GM12878 (cell line): ENCODE results near the gene CTDNEP1. TPM values are rescaled to one million over a fixed set of nuclear protein-coding genes. Genes with fewer than 3 reads are reported as not detected.

Source experiments
- ATAC-seq: fragments of 200-7000 bp; cut with Tn5 transposase; 3 replicates; pipeline ENCODE4 v1.9.1; 2020; ENCODE audit warnings: mild to moderate bottlenecking, moderate library complexity
- BruUV-seq: library from RNA; stranded (reverse); fragments of 400-500 nt; replicated peaks from 2 replicates; lab custom pipeline; 2021; lab: Mats Ljungman, UMichigan
- CTCF ChIA-PET: fragments of 300-600 bp; sonication (Branson Sonifier 250); formaldehyde crosslinking; extraction: SDS; loops from one replicate; lab custom pipeline; 2021; ENCODE audit warnings: inconsistent platforms; lab: Yijun Ruan, JAX
- POLR2A ChIA-PET: fragments of 350-600 bp; formaldehyde crosslinking; extraction: SDS; loops from one replicate; lab custom pipeline; 2021; ENCODE audit warnings: inconsistent platforms; lab: Charles Lee
- RAD21 ChIA-PET: fragments of 300-600 bp; sonication (Branson Sonifier 250); formaldehyde crosslinking; loops from one replicate; lab custom pipeline; 2023; ENCODE audit warnings: antibody characterized with exemption; ENCODE audit not compliant: unreplicated experiment; lab: Charles Lee
- SMC1A ChIA-PET: fragments of 300-600 bp; sonication (Branson Sonifier 250); formaldehyde crosslinking; loops from one replicate; lab custom pipeline; 2023; ENCODE audit not compliant: unreplicated experiment, uncharacterized antibody; lab: Charles Lee
- DNase-seq: peaks from one replicate; pipeline ENCODE4 v3.0.0-alpha.2; 2011; ENCODE audit warnings: low read depth, low spot score
- FAIRE-seq: peaks from 3 replicates; lab custom pipeline; 2011; peaks lifted over from hg19 to GRCh38; lab: Jason Lieb, UNC
- H2AFZ ChIP-seq: 2 replicates; pipeline ENCODE4 v1.6.0; 2011; ENCODE audit warnings: low read depth, low read length, control low read depth; ENCODE audit not compliant: control insufficient read depth
- H3K27ac ChIP-seq: 2 replicates; pipeline ENCODE4 v1.5.1; 2011; ENCODE audit warnings: control low read depth; ENCODE audit not compliant: control insufficient read depth, insufficient read depth
- H3K27me3 ChIP-seq, 2 experiments: replicated peaks in 1 of 2; 2 replicates each; pipeline versions ENCODE4 v1.6.0 to v1.6.1; 2011; ENCODE audit warnings: low read length in 1 of 2; ENCODE audit not compliant: control insufficient read depth in 2 of 2, insufficient read depth in 2 of 2
- H3K36me3 ChIP-seq, 2 experiments: 2 replicates each; pipeline ENCODE4 v1.5.1; 2011; ENCODE audit warnings: low read length in 1 of 2; ENCODE audit not compliant: control insufficient read depth in 2 of 2, insufficient read depth in 2 of 2
- H3K4me1 ChIP-seq: 2 replicates; pipeline ENCODE4 v1.6.1; 2011; ENCODE audit warnings: mild to moderate bottlenecking, low read length, moderate library complexity, mixed read lengths; ENCODE audit not compliant: control insufficient read depth, insufficient read depth
- H3K4me2 ChIP-seq: 2 replicates; pipeline ENCODE4 v1.6.0; 2011; ENCODE audit warnings: control low read depth; ENCODE audit not compliant: control insufficient read depth, insufficient read depth
- H3K4me3 ChIP-seq: fragments of 200-600 bp; sonication (generic); 2 replicates; pipeline ENCODE4 v1.5.1; 2016
- H3K79me2 ChIP-seq: 2 replicates; pipeline ENCODE4 v1.6.0; 2011; ENCODE audit warnings: low read length; ENCODE audit not compliant: control insufficient read depth, insufficient read depth
- H3K9ac ChIP-seq: 2 replicates; pipeline ENCODE4 v1.8.0; 2011; ENCODE audit warnings: low read length, control low read depth, mixed read lengths; ENCODE audit not compliant: control insufficient read depth, insufficient read depth
- H3K9me3 ChIP-seq: replicated peaks from 3 replicates; pipeline ENCODE4 v1.5.1; 2011; ENCODE audit warnings: mild to moderate bottlenecking, low read length; ENCODE audit not compliant: control insufficient read depth, insufficient read depth
- H4K20me1 ChIP-seq: 2 replicates; pipeline ENCODE4 v1.6.0; 2011; ENCODE audit not compliant: control insufficient read depth, insufficient read depth
- CBX5 ChIP-seq: sonication (generic); IDR thresholded peaks from 2 replicates; pipeline ENCODE4 v1.6.1; 2016; ENCODE audit warnings: low read depth, moderate library complexity, mild to moderate bottlenecking, inconsistent platforms
- CHD2 ChIP-seq: IDR thresholded peaks from 2 replicates; pipeline ENCODE4 v1.6.1; 2011; ENCODE audit warnings: low read depth, low read length, improper control_type of control experiment, borderline replicate concordance
- EED ChIP-seq: sonication (generic); IDR thresholded peaks from 2 replicates; pipeline ENCODE4 v1.6.1; 2016; ENCODE audit warnings: antibody characterized with exemption, low read depth
- ESRRA ChIP-seq: IDR thresholded peaks from 2 replicates; pipeline ENCODE4 v1.6.1; 2012; ENCODE audit warnings: mild to moderate bottlenecking, low read length, improper control_type of control experiment
- HDGF ChIP-seq: fragments of 450-650 bp; IDR thresholded peaks from 2 replicates; pipeline ENCODE4 v1.6.1; 2016; ENCODE audit warnings: antibody characterized with exemption
- IKZF2 ChIP-seq, 2 experiments: fragments of 450-650 bp; IDR thresholded peaks; 2 replicates each; pipeline ENCODE4 v1.6.1; 2017; ENCODE audit warnings: mild to moderate bottlenecking in 2 of 2, moderate library complexity in 2 of 2
- JUND ChIP-seq: IDR thresholded peaks from 2 replicates; pipeline ENCODE4 v1.6.1; 2012; ENCODE audit warnings: low read depth, mild to moderate bottlenecking, low read length, improper control_type of control experiment, moderate library complexity
- NFYB ChIP-seq: IDR thresholded peaks from 2 replicates; pipeline ENCODE4 v1.6.1; 2011; ENCODE audit warnings: low read depth, mild to moderate bottlenecking, low read length, improper control_type of control experiment, moderate library complexity; ENCODE audit not compliant: insufficient read depth
- NR2C1 ChIP-seq: fragments of 450-650 bp; IDR thresholded peaks from 2 replicates; pipeline ENCODE4 v1.6.1; 2017; ENCODE audit warnings: antibody characterized with exemption, mild to moderate bottlenecking, moderate library complexity
- NR2F1 ChIP-seq: fragments of 450-650 bp; conservative IDR thresholded peaks from 2 replicates; pipeline ENCODE4 v1.6.1; 2017; ENCODE audit warnings: mild to moderate bottlenecking
- POLR2AphosphoS2 ChIP-seq: IDR thresholded peaks from 2 replicates; pipeline ENCODE4 v1.6.1; 2011; ENCODE audit warnings: low read depth, mild to moderate bottlenecking, low read length, improper control_type of control experiment, moderate library complexity
- POLR2AphosphoS5 ChIP-seq: IDR thresholded peaks from 2 replicates; pipeline ENCODE4 v1.6.1; 2011; ENCODE audit warnings: mild to moderate bottlenecking, low read length, inconsistent platforms
- SIN3A ChIP-seq: IDR thresholded peaks from 2 replicates; pipeline ENCODE4 v1.6.1; 2012; ENCODE audit warnings: low read depth, low read length, improper control_type of control experiment
- ZNF24 ChIP-seq: fragments of 450-650 bp; IDR thresholded peaks from 2 replicates; pipeline ENCODE4 v1.6.1; 2017; ENCODE audit warnings: antibody characterized with exemption, mild to moderate bottlenecking
- WGBS: methylation state at CpG from one replicate; pipeline ENCODE4 v1.1.6; 2016; ENCODE audit warnings: low lambda C conversion rate; ENCODE audit not compliant: insufficient replicate concordance, insufficient coverage; ENCODE audit errors: missing lambda C conversion rate; 5-methylcytosine and 5-hydroxymethylcytosine counted together
- in situ Hi-C: fragments of 300-500 bp; cut with MboI; formaldehyde crosslinking; loops from 9 replicates; pipeline ENCODE4 v1.14.3; 2018; ENCODE audit warnings: mixed read lengths
- intact Hi-C: fragments of 100-400 bp; cut with micrococcal nuclease; formaldehyde crosslinking; loops from one replicate; pipeline ENCODE4 v1.14.2; 2022; ENCODE audit not compliant: unreplicated experiment
- polyA plus RNA-seq, 11 experiments: library from polyadenylated mRNA; depleted of rRNA in 4 of 11; unstranded in 6 of 11; stranded (reverse) in 5 of 11; fragments of >200 nt; fragmentation: Nextera tagmentation in 4 of 11; fragmentation: Illumina TruSeq in 1 of 11; extraction: Ambion mirVana in 4 of 11; extraction: Trizol in 1 of 11; gene quantifications; 1 replicate in 1 of 11; 2 replicates in 10 of 11; pipeline versions ENCODE4 v1.2.1 to v1.2.3, GENCODE V29; 2011 to 2016; ENCODE audit warnings: inconsistent platforms in 2 of 11, missing spikeins in 2 of 11, low read depth in 1 of 11
- total RNA-seq, 4 experiments: library from RNA; depleted of rRNA in 3 of 4; stranded (reverse); fragments of >200 nt in 3 of 4; fragmentation: Illumina TruSeq in 1 of 4; extraction: Trizol in 1 of 4; gene quantifications; 2 replicates each; pipeline versions ENCODE4 v1.2.1 to v1.2.3, GENCODE V29; 2013 to 2021
- TF ChIP-seq, protein P1 (sequence below): fragments of 450-650 bp; formaldehyde crosslinking; IDR thresholded peaks from 2 replicates; pipeline ENCODE4 v1.5.0; 2022; ENCODE audit warnings: mild to moderate bottlenecking, missing genetic modification characterization

CTDNEP1 gene
- total and polyA plus RNA-seq, 10 of the 15 experiments (the other 5 are each of a cell fraction or from before 2014, with no cell fraction given) = 23.7 to 176 (median 30.3) TPM

DNA sequence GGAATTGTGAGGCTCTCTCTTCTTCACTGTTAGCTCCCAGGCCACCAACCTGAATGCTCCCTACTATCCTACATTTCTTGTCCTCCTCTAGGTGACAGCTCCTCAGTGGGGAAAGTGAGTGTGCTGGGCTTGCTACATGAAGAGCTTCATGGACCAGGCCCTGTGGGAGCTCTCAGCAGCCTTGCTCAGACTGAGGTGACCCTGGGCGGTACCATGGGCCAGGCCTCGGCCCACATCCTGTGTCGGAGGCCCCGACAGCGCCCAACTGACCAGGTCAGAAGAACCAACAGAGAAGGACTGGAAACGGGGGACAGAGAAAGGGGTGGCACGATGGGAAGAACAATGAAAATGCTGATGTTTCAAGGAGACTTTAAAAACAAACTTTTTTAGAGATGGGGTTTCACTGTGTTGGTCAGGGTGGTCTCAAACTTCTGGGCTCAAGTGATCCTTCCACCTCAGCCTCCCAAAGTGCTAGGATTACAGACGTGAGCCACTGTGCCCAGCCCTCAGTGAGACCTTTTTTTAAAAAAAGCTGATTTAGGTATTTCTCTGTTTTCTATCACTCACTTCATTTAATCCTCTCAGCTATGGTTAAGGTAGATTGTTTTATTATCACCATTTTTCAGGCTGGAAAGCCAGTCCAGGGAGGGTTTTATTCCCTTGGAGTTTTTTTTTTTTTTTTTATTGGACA lies 5.4 kb upstream of the CTDNEP1 start:
- Histone ChIP-seq H3K79me2 (peaks cover 12% of the 10 kb centered on the region), H3K4me3 (no peak overlapping the region), H3K36me3 (peaks cover 2 to 13% of the 10 kb centered on the region in 2 experiments; a peak in 2 of 4 replicates), H4K20me1 (no peaks in the 10 kb centered on the region), H3K4me2 (no peak overlapping the region), H3K4me1 (peaks cover 4% of the 10 kb centered on the region), H3K9ac (no peak overlapping the region), H3K27ac (no peak overlapping the region), H3K27me3 (no peaks in the 10 kb centered on the region; a peak in 1 of 4 replicates), H2AFZ (no peak overlapping the region), H3K9me3 (no peaks in the 10 kb centered on the region)
- ChIA-PET POLR2A (interaction anchor here (0.9 to 1.1 kb wide), 2 partner anchors 41 to 248 kb away, joined by 3 to 4 read pairs; no protein-coding TSS in a partner anchor), SMC1A (interaction anchor here (1.1 kb wide), 2 partner anchors 15 to 105 kb away, joined by 3 to 5 read pairs; partner anchors contain the start of gene GABARAP), RAD21 (interaction anchor here (1.2 kb wide), 1 partner anchor 10 kb away, joined by 3 read pairs; no protein-coding TSS in a partner anchor), CTCF (interaction anchor here (0.6 to 1.0 kb wide), 3 partner anchors 36 to 266 kb away, joined by 3 read pairs; no protein-coding TSS in a partner anchor)
- FAIRE-seq (no peak), ATAC-seq (no peak), DNase-seq (no peak)
- TF ChIP-seq NR2F1 (no peak), ESRRA (no peak), ZNF24 (no peak), POLR2AphosphoS2 (no peak), POLR2AphosphoS5 (no peak), JUND (no peak), EED (no peak), NFYB (no peak), CHD2 (no peak), HDGF (no peak), IKZF2 (IDR thresholded peaks at IDR 0.05) (no peak), CBX5 (no peak), SIN3A (no peak), NR2C1 (no peak)
- TF ChIP-seq, protein P1, sequence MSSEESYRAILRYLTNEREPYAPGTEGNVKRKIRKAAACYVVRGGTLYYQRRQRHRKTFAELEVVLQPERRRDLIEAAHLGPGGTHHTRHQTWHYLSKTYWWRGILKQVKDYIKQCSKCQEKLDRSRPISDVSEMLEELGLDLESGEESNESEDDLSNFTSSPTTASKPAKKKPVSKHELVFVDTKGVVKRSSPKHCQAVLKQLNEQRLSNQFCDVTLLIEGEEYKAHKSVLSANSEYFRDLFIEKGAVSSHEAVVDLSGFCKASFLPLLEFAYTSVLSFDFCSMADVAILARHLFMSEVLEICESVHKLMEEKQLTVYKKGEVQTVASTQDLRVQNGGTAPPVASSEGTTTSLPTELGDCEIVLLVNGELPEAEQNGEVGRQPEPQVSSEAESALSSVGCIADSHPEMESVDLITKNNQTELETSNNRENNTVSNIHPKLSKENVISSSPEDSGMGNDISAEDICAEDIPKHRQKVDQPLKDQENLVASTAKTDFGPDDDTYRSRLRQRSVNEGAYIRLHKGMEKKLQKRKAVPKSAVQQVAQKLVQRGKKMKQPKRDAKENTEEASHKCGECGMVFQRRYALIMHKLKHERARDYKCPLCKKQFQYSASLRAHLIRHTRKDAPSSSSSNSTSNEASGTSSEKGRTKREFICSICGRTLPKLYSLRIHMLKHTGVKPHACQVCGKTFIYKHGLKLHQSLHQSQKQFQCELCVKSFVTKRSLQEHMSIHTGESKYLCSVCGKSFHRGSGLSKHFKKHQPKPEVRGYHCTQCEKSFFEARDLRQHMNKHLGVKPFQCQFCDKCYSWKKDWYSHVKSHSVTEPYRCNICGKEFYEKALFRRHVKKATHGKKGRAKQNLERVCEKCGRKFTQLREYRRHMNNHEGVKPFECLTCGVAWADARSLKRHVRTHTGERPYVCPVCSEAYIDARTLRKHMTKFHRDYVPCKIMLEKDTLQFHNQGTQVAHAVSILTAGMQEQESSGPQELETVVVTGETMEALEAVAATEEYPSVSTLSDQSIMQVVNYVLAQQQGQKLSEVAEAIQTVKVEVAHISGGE (CRISPR knock-in tag) = no peak
- BruUV-seq = no TSS peak
- intact Hi-C loops = no loop called here
- in situ Hi-C loops = no loop called here
- 92% methylated on average over 8 of the region's 8 CpGs for WGBS
